GM06990 (cell line): ENCODE measurements around the gene LGMN.

Experiments
- DNase-seq: peaks from one replicate; pipeline ENCODE4 v3.0.0-alpha.2; 2011; ENCODE audit not compliant: insufficient read length; ENCODE audit errors: extremely low read depth
- H3K27me3 ChIP-seq: replicated peaks from 2 replicates; pipeline ENCODE4 v1.6.0; 2011; ENCODE audit warnings: low read length; ENCODE audit not compliant: control insufficient read depth, insufficient read depth
- H3K36me3 ChIP-seq: 2 replicates; pipeline ENCODE4 v1.5.1; 2011; ENCODE audit warnings: low read length; ENCODE audit not compliant: control insufficient read depth, insufficient read depth
- H3K4me3 ChIP-seq: replicated peaks from 2 replicates; pipeline ENCODE4 v1.5.1; 2011; ENCODE audit warnings: low read depth, mild to moderate bottlenecking, control low read depth, low read length
- TF ChIP-seq, protein P1 (sequence below): IDR thresholded peaks from 2 replicates; pipeline ENCODE4 v1.5.1; 2011; ENCODE audit warnings: low read length, control low read depth, mild to moderate bottlenecking, inconsistent platforms; ENCODE audit not compliant: insufficient read depth, poor library complexity, severe bottlenecking

The LGMN gene

GRCh38 chr14:92704036-92704804 is 44.2 kb downstream of the LGMN start:
- TF ChIP-seq, protein P1, sequence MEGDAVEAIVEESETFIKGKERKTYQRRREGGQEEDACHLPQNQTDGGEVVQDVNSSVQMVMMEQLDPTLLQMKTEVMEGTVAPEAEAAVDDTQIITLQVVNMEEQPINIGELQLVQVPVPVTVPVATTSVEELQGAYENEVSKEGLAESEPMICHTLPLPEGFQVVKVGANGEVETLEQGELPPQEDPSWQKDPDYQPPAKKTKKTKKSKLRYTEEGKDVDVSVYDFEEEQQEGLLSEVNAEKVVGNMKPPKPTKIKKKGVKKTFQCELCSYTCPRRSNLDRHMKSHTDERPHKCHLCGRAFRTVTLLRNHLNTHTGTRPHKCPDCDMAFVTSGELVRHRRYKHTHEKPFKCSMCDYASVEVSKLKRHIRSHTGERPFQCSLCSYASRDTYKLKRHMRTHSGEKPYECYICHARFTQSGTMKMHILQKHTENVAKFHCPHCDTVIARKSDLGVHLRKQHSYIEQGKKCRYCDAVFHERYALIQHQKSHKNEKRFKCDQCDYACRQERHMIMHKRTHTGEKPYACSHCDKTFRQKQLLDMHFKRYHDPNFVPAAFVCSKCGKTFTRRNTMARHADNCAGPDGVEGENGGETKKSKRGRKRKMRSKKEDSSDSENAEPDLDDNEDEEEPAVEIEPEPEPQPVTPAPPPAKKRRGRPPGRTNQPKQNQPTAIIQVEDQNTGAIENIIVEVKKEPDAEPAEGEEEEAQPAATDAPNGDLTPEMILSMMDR = no peak
- Histone ChIP-seq H3K4me3 (no peak overlapping the region), H3K36me3 (peaks cover 8% of the 10 kb centered on the region), H3K27me3 (no peaks in the 10 kb centered on the region)
- DNase-seq = peak; percentile 83

DNA sequence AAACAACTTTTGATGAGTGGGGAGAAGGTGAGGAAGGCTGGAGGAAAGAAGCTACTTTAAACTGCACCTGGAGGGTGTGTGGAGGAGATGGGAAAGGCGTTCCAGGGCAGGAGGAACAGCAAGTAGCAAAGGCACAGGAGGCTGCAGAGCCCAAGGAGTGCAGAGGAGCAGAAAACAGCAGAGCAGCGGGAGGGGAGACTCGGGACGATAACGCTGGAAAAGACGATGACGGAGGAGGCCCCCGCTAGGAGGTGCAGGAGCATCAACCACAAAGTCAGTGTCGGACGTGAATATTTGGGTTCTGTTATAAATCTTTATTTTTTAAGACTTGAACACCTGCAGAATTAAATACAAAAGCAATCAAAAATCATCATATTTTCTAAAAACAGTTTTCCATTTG is 44.9 kb downstream of the LGMN start:
- TF ChIP-seq, protein P1 = no peak
- DNase-seq = no peak
- H3K36me3 ChIP-seq = peaks cover 8% of the 10 kb centered on the region
- no peaks in the 10 kb centered on the region for H3K27me3 ChIP-seq
- H3K4me3 ChIP-seq = no peak overlapping the region

GRCh38 chr14:92702441-92702918 is 45.9 kb downstream of the LGMN start:
- peaks cover 8% of the 10 kb centered on the region for H3K36me3 ChIP-seq
- no peak overlapping the region for H3K4me3 ChIP-seq
- TF ChIP-seq, protein P1 = no peak
- no peaks in the 10 kb centered on the region for H3K27me3 ChIP-seq
- DNase-seq = peak; percentile 59

GRCh38 chr14:92701826-92702225 is 46.6 kb downstream of the LGMN start:
- no peak overlapping the region for H3K4me3 ChIP-seq
- TF ChIP-seq, protein P1 = no peak
- H3K36me3 ChIP-seq = peaks cover 8% of the 10 kb centered on the region
- H3K27me3 ChIP-seq = no peaks in the 10 kb centered on the region
- no peak for DNase-seq

DNA sequence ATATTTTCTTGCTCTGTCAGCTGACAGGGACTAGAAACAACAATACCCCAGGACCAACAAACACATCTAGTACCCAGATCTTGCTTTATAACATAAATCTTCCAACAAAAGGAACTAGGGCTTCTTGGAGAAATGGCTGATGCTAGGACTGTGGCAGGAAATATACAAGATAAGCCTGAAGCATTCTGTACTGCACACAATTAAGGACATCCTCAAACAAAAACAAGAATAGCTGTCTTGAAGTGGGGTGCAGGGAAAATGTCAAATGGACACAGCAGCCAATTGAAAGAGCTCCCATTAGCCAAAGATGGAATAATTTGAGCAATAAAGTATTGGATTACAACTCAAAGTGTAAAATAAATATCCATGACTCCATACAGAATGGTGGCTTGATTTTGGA is 50.0 kb downstream of the LGMN start:
- TF ChIP-seq, protein P1 = no peak

More for the DNA sequence above, 50.0 kb downstream of the LGMN start:
- no peak for DNase-seq
- Histone ChIP-seq H3K27me3 (no peaks in the 10 kb centered on the region), H3K36me3 (peaks cover 1% of the 10 kb centered on the region), H3K4me3 (no peak overlapping the region)
